Colon (tissue), 2 donors: ENCODE data around the gene CEP20.
"Not testable (repeated sequence)": the region's sequence is repeated elsewhere in the genome, so short reads cannot be mapped to it uniquely, and the experiment has no call there.

Source experiments
- FAIRE-seq: peaks from 2 replicates; lab custom pipeline; 2012; peaks lifted over from hg19 to GRCh38; lab: Jason Lieb, UNC
- donor health status: control.
- donor health status: control.

The CEP20 gene

DNA sequence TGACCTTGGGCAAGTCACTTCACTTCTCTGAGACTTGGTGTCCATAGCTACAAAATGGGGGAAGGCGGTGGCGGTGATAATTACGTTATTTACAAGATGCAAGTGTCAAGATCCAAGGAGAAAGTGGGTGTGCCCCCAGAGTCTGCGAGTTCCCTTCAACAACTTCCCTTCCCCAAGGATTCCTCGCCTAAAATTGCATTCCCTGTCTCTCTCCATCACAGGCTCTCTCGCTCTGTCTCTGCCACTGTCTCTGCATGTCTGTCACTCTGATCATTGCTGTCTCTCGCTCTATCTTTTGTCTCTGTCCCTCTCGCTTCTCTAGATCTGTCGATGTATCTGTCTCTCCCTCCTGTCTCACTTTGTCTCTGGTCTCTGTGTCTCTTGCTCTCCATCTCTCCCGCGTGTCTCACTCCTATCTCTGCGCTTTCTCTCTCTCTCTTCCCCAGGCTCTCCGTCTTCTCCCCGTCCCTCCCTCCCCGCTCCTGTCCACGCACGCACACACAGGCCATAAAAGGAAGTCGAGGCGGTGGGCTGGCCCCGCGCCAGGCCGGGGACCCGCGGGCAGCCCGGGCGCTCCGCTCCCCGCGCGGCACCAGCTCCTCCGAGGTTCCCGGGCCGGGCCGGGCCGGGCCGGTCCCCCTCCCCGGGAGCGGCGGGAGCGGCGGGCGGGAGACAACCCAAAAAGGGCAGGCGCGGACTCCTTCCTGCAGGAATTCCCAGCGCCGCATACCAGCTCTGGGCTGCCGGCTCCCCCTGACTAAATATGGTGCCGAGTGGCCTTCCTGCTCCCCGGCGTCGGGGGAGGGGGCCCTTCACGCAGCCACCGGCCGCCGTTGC lies 30.5 kb downstream of the CEP20 start:
- FAIRE-seq: no peak

DNA sequence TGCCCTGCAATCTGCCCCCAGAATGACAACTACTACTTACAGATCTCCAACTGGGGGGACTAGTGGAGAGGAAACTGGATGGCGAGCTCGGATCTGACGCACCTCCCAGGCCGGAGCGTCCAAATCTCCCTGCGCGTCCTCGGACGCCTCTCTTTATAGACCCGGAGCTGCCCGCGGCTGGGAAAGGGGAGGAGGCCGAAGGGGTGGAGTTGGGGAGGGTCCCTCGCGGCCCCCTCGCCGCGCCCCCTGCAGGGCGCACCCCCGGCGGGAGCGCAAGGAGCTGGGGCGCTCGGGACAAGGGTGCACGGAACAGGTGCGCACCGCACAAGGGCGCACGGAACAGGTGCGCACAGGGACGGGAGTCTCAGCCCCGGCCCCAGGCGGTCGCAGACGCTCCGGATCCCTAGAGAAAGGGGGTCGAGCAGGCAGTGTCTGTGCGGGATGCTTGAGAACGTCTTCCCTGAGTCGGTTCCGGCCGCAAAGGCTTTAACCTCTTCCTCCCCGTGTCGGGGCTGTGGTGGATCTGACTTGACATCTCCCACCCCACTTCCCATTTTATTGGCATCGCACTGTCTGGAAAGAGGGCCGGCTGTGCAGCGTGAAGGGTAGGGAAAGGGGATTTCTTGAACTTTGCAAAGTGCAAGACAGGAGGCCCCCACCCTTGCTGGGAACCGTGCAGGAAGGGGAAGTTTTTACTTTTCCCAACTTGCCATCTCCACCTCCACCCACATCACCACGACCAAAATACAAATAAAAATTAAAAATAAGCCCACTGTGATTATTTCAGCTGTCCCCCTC lies 31.3 kb downstream of the CEP20 start, which contains the start of gene MYH11:
Gene MYH11 (minus strand): TSS at position 128 of the 798 bp plus-strand sequence. CDS start 18,776 bp downstream, outside the sequence.
- no peak for FAIRE-seq

DNA sequence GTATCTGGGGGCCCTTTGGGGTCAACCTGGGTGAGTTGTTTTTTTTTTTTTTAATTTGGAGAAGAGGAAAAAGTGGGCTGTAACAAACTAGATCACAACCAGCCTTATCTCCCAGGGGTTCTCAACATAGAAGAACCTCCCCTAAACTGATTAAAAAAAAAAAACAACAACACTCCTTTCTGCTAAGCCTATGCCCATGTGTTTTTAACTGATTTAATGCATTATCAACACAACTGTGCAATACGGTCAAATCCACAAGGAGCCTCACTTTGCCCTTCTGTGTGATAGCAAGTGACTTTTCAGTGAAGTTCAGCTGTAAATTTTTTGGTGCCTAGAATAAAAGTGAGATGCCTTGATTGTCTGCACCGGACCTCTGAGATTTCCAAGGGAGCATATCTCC lies 32.2 kb downstream of the CEP20 start:
- no peak for FAIRE-seq

DNA sequence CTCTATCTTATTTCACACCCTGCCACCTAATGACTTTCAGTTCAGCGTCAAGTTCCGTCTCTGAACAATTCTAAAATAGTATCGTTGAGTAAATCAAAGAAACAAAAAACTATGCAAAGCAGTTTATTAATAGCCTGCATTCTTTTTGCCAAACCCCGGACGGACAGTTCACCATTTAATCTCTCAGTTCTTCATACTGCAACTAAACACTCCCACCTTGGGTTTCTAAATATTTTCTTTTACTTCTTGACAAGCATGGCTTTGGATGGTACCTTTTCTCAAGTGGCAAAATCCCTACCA lies 32.7 kb downstream of the CEP20 start:
- FAIRE-seq: no peak

DNA sequence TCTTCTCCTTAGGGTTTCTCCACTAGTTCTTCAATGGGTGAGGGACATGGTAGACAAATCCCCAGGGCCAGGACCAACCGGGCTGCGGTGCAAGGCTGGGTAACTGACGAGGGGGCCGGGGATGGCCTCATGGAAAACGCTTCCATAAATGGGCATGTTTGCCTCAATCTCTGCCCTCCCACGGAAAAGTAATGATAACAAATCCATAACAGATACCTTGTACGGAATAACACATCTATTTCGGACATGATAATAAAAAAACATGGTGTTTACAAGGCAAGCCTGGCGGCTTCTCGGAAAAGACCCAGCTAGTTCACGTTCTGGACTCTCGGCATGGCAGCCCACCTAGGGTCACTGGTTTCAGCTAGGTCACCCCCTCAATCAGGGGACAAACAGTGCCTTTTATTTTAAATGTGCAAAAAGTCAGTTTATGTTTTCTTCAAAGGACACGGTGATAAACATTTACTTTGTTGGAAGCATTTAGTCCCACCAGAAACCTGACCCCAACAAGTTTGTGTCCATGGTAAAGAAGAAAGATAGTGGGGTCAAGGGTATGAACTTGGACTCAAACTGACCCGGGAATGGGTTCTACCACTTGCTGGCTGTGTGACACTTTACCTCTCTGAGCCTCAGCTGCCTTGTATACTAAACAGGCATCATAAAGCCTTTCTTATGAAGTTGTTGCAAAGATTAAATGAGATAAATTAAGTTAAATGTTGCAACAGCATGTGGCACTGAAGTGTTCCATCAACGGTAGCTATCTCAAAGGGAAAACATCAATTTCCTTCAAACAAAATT lies 33.3 kb downstream of the CEP20 start:
- no peak for FAIRE-seq

DNA sequence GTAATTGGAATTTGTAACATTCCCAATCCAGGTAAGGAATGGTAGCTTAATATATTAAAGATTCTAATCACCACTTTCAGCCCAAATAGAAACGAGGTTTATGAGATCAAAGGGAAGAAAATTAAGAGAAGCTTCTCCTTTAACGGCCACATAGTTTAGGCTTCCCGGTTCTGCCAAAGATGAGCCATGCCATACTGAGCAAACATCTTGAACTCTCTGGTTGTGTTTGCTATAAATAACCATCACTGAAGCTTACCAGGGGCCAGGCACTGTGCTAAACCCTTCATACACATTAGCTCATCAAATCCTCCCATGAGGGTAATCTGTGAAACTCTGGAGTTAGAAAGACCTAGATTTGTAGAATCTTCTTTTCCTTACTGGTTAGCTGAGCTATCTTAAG lies 34.3 kb downstream of the CEP20 start:
- no peak for FAIRE-seq

DNA sequence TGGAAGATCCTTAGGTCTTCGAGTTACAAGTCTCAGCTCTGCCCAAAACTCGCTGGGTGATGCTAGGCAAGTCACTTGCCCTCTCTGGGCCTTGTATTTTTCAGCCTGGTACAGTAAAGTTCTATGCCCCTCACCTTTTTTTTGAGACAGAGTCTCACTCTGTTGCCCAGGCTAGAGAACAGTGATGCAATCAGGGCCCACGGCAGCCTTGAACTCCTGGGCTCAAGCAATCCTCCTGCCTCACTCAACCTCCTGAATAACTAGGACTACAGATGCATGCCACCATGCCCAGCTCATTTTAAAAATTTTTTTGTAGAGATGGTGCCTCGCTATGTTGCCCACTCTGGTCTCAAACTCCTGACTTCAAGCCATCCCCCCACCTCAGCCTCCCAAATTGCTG lies 35.4 kb downstream of the CEP20 start:
- FAIRE-seq: no peak

DNA sequence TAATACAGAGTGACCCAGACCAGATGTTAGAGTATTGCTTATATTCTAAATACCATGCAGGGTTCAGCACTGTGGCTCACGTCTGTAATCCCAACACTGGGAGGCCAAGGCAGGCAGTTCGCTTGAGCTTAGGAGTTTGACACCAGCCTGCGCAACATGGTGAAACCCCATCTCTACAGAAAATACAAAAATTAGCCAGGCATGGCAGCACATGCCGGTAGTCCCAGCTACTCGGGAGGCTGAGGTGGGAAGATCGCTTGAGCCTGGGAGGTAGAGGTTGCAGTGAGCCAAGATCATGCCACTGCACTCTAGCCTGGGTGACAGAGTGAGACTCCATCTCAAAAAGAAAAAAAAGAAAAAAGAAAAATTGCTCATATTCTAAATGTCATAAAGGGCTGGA lies 37.8 kb downstream of the CEP20 start:
- FAIRE-seq: not testable (repeated sequence)

DNA sequence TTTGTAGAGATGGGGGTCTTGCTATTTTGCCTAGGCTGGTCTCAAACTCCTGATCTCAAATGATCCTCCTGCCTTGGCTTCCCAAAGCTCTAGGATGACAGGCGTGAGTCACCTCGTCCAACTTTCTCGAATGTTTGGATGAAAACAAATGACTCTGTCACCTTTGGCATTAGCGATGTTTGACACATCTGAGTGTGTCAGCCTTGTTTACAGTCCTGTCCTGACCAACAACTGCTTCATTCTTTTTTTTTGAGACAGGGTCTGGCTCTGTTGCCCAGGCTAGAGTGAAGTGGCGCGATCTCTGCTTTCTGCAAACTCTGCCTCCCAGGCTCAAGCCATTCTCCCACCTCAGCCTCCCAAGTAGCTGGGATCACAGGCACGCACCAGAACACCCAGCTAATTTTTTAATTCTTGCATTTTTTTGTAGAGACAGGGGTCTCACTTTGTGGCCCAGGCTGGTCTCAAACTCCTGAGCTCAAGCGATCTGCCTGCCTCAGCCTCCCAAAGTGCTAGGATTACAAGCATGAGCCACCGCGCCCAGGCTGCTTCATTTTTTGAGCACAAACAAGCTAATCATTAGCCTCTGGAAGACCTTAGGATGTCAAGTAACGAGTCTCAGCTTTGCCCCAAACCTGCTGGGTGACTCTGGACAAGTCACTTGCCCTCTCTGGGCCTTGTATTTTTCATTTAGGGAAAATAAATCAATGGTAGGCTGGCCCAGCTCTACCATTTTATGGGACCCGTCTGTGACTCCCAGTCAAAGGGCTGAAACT lies 39.0 kb downstream of the CEP20 start:
- FAIRE-seq: no peak

DNA sequence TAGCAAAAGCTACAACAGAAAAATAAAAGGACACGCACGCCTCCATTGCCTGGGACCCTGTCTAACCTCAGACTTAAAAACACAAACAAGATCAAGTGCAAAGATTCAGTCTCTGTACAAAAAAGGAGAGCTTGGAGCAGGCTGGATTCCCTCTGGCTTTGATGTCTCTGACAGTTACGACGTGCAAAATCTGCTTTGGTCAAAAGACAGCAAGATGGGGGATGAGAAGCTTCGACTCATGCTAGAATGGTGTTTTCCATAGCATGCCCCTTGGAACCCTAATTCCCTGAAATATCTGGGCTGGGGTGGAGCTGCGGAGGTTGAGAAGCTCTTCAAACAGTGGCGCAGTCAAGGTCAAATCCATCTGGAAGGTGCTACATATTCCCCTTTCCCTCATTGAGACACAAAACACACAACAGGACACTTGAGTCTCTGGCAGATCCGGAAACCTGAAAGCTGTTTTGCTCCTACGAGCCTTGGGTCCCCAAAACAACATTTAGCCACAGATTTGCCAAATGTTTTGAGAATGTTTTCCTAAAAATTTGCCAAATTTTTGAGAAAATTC lies 40.7 kb downstream of the CEP20 start:
- no peak for FAIRE-seq

DNA sequence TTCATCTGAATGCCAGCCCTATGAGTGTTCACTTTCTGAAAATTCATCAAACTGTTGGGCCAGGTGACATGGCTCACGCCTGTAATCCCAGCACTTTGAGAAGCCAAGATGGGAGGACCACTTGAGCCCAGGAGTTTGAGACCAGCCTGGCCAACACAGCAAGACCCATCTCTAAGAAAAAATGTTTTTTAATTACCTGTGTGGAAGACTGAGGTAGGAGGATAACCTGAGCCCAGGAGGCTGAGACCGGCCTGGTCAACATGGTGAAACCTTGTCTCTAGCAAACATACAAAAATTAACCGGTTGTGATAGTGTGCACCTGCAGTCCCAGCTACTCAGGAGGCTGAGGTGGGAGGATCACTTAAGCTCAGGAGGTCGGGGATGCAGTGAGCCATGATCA lies 41.9 kb downstream of the CEP20 start:
- FAIRE-seq: no peak

DNA sequence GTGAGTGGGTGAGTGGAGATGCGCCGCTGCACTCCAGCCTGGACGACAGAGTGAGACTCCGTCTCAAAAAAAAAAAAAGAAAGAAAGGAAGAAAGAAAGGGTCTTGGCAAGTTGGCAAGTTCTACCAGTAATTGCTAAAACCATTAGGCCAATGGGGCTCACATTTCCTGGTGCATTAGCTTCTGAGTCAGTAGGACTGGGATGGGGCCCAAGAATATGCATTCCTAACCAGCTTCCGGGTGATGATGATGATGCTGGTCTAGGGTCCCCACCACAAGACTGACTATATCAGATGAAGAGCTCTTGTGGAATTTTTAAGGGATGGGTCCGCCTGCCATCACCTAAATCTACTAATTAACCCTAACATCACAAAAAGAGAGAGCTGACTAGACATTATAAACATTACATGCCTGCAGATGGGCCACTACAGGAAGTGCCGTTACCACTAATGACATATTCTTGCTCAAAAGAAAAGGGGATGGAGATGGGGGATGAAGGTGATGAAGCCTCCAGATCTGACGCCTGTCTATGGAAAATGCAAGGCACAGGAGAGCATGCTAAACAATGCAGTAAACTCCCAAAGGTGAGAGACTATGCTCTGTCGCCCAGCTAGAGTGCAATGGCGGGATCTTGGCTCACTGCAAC lies 44.6 kb downstream of the CEP20 start:
- no peak for FAIRE-seq

DNA sequence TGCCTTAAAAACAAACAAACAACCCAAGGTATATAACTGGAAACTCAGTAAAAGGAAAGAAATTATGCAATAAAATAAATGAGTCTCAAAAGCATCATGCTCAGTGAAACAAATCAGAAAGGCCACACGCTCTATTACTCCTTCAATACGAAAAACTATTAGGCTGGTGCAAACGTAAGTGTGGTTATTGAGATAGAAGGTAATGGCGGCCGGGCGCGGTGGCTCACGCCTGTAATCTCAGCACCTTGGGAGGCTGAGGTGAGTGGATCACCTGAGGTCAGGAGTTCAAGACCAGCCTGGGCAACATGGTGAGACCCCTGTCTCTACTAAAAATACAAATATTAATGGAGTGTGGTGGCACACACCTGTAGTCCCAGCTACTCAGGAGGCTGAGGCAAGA lies 49.2 kb downstream of the CEP20 start:
- FAIRE-seq: not testable (repeated sequence)

DNA sequence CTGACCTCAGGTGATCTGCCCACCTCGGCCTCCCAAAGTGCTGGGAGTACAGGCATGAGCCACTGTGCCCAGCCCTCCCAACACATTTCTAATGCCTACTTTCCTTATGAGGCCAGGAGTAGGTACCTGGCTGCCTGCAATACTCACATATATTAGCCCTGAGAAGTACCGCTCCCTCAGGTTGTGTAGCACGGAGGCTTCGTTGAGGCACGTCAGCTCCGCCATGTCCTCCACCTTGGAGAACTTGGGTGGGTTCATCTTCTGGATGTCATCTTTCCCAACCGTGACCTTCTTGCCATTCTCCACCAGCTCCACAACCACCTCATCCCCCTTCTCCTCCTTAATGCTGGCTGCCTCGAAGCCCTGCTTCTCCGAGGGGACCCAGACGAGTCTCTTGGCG lies 50.6 kb downstream of the CEP20 start:
- no peak for FAIRE-seq

DNA sequence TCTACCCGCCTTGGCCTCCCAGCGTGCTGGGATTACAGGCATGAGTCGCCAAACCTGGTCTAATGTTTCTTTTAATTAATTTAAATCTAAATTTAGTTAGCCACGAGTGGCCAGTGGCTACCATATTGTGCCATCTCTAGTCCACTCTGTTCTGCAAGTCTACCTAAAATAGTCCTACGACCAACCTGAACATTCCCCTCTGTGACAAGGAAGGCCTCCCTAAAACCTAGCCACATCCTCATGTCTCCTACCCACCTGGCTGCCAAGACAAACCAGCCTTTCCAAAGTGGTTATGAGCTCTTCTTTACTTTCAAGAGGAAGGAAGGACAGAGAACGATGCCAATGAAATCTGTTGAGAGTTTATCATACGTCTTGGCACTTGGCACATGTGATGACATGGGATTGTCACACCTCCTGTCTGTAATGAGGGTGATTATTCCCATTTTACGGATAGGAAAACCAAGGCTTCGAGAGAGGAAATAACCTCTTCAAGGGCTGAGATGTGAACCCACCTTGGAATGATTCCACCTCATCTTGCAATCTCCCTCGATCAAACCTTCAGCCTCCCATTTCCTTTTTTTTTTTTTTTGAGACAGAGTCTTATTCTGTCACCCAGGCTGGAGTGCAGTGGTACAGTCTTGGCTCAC lies 51.3 kb downstream of the CEP20 start:
- FAIRE-seq: no peak

DNA sequence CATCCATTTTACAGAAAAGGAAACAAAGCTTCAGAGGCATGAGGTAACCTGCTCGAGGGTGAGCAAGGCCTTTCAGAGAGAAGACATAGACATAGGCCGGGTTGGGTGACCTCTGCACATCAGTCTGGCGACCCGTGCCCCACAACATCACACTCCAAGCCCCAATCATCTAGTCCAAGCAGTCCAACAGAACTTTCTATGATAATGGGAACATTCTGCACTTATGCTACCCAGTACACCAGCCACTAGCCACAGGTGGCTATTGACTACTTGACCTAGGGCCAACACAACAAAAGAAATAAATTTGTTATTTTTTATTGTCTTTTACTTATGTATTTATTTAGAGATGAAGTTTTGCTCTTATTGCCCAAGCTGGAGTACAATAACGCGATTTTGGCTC lies 52.3 kb downstream of the CEP20 start:
- no peak for FAIRE-seq

DNA sequence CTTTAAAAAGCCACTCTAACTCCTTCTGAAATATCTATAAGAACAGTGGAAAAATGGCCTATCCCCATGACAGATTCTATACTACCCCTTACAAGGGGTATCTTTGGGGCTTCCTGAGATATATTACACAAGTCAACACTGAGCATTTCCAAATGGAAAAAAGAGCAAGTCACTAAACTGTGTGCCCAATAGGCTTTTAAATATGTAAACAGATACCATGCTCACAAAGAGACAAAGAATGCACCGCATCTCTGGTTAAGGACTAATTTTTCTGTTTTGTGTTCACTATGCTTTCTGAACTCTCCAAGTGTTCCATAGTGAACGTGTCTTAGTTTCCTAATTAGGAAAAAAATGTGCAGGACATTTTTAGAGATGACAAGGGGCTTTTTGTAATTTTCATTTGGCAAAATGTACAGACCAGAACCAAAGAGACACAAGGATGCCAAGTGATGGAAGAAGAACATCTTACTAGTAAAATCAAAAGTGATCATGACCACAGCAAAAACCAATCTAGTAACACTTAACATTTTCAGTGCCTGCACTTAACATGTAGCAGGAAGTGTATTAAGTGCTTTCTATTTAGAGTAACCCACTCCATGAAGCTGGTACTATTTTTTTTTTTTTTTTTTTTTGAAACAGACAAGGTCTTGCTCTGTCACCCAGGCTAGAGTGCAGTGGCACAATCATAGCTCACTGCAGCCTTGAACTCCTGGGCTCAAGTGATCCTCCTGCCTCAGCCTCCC lies 53.1 kb downstream of the CEP20 start:
- no peak for FAIRE-seq

DNA sequence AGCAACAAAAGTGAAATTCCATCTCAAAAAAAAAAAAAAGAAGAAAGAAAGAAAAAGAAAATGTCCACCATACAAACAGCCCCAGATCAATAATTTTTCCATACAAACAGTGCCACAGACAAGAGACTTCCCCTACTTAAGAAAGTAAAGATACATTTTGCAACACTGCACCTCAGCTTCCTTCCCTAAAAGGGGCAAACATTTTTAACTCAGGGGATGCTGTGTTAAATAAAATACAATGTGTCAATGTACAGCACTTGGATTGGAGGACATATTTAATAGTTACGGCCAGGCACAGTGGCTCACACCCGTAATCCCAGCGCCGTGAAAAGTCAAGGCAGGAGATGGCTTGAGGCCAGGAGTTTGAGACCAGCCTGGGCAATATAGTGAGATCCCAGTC lies 53.9 kb downstream of the CEP20 start:
- no peak for FAIRE-seq

DNA sequence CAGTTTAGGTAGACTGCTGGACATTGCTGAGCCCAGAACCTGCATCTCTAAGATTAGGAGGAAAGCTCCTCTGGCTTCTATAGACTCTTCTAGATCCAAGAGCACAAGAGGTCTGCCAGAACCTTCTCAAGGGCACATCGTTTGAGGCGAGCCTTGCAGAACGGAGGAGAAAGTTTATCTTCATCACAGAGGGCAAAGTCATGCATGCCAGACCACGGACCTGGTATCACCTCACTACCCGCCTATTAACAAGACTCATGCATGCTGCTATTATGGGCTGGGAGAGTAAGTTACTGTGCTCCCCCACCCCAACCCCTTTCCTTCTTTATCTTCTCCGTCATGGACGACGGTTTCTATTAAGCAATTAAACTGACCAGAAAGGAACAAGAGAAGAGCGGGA lies 54.9 kb downstream of the CEP20 start:
- FAIRE-seq: no peak

DNA sequence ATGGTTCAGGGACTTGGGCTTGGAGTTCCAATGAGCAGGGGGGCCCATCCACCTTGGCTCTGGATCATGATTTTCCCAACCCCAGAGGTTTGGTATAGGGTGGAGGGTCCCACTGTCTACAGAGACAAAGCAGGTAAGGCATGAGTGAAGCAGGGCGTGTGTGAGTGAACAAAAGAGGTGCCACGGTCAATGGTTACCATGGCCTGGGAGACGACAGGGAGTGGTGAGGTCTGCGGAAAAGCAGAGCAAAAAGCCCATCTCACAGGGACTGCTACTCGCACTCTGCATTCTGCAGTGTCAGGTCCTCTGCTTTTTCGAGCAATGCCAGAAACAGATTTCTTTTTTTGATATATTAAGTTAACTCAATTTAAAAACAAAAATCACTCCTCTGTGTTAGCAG lies 56.2 kb downstream of the CEP20 start:
- FAIRE-seq: no peak
